ENCODE data around the gene PPAT. TPM values are rescaled to one million over a fixed set of nuclear protein-coding genes. Genes with fewer than 3 reads are reported as not detected.

Gene PPAT
- total RNA-seq, 1 donor from 2014 or later = 14.5 TPM

- DNase-seq (ENCODE audit: low read depth) = peak; percentile 54
Measured at GRCh38 chr4:56434599-56435139, 746 bp downstream of the PPAT start.

DNA sequence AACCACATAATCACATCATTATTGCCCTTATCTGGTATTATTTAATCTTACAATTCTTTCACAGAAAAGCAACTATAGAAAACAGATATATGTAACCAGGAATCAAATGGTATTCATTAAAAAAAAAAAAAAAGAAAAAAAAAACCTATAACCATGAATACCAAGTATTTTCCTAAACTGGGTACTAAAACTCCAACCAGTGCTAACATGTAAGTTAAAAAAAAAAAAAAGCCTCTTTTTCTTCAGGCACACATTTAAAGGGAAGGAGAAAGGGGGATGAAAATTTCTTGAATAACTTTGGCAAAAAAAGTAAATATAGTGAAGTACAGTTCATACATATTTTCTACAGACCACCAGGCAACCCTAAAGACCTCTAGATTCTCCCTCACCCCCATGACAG, 2.1 kb downstream of the PPAT start:
- no peak for DNase-seq (ENCODE audit: low read depth)

GRCh38 chr4:56430203-56430602, 5.2 kb downstream of the PPAT start:
- no peak for DNase-seq (ENCODE audit: low read depth)

GRCh38 chr4:56427179-56427578, 8.2 kb downstream of the PPAT start:
- no peak for DNase-seq (ENCODE audit: low read depth)

DNA sequence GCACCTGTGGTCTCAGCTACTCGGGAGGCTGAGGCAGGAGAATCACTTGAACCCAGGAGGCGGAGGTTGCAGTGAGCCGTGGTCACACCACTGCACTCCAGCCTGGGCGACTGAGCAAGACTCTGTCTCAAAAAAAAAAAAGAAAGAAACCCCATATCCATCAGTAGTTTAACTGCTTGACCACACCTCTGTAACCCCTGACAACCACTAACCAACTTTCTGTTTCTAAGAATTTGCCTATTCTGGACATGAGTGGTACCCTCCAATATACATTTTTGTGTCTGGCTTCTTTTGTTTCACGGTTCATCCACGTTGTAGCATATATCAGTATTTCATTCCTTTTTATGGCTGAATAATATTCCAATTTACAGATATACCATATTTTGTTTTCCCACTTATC, 9.1 kb downstream of the PPAT start:
- no peak for DNase-seq (ENCODE audit: low read depth)

GRCh38 chr4:56425518-56425917, 9.9 kb downstream of the PPAT start:
- no peak for DNase-seq (ENCODE audit: low read depth)

DNA sequence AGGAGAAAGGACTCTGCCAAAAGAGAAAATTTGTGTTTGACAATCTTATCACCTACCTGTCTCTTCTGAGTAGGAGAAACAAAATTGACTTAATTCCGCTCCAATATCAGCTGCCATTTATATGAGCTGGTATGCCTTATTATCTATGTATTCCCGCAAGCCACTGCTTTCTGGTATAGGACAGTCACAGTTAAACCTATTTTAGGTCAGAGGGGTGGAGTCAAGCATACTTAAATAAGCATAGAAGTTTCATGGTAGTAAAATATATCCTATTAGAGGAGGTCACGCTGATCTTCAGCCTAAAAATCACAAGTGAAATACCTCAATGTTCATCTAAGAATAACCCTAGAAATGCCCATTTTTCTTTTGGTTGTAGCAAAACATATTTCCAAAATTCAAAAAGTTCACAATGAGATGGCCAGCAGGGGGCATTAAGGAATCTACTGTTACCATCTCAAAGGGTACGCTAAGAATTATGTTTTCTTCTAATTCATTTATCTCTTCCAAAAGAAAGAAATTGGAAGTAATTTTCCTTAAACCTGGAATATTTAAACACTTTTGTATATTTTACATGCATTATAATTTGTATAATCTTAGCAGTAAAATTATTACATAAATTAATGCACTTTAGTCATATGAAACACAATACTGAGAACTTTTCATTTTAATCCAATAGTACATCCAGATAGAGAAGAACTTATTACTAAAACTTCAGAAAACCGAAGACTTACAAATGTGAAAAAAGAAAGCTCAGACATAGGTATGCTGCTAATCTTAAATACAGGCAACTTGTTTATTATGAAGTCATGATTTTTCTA, 10.5 kb downstream of the PPAT start:
- DNase-seq (ENCODE audit: low read depth) = peak; percentile 49

DNA sequence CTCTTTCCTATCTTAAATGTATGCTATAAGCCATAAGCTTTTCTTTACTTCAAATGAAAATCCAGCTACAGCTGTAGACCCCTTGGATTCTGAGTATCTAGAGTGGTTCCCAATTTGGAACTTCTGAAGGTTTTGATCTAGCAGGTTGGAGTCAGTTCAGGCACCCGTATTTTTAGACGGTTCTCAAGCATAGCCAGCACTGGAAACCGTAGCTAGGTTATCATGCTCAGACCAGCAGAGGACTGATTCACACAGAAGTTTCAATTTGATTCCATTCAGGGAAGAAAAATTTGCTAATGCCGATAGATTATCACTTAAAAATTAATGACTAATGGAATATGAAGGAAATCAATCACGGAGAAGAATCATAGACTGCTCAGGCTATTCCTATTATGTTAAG, 11.2 kb downstream of the PPAT start:
- no peak for DNase-seq (ENCODE audit: low read depth)

- DNase-seq (ENCODE audit: low read depth) = no peak
Measured at GRCh38 chr4:56417396-56417795, 18.0 kb downstream of the PPAT start.

DNA sequence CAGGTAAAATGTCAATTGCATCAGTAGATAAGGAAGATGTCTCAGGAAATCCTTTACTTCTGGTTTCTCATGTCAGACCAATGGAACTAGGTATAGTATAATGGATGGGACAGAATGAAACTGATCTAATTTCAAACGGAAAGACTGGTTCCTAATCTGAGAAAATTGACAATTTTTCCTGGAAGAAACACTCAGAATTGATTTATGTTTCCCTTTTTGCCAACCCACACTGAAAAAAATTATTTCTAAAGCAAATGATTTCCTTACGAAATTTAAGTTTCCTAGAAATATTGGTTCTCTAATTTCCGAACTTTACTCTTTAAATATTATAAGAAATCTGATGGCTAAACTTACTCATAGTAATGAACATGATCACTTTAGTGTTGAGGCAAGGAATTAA, 19.1 kb downstream of the PPAT start:
- DNase-seq (ENCODE audit: low read depth) = no peak

GRCh38 chr4:56414135-56414670, 21.2 kb downstream of the PPAT start:
- no peak for DNase-seq (ENCODE audit: low read depth)

- peak; percentile 93 for DNase-seq (ENCODE audit: low read depth)
Measured at GRCh38 chr4:56410247-56411062, 25.0 kb downstream of the PPAT start.

GRCh38 chr4:56409511-56410090, 25.8 kb downstream of the PPAT start:
- no peak for DNase-seq (ENCODE audit: low read depth)

GRCh38 chr4:56408978-56409377, 26.4 kb downstream of the PPAT start:
- no peak for DNase-seq (ENCODE audit: low read depth)

DNA sequence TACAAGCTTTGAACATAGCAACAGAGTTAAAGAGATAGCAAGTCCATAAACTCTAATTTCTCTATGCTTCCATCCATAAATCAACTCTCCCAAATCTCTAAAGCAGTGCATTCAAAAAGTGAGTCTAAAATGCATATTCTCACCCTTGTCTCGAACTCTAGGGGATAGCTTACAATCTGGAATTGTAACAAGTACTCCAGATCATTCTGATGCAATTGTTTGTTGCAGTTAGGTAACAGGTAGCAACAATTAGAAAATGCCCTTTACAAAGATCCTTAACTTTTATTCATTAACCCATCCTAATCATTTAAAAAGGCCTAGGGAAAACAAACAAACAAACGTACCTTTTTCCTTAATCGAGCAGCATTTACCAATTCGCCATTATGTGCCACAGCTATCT, 29.3 kb downstream of the PPAT start:
- no peak for DNase-seq (ENCODE audit: low read depth)

- DNase-seq (ENCODE audit: low read depth) = no peak
Measured at GRCh38 chr4:56405016-56405415, 30.4 kb downstream of the PPAT start.

DNA sequence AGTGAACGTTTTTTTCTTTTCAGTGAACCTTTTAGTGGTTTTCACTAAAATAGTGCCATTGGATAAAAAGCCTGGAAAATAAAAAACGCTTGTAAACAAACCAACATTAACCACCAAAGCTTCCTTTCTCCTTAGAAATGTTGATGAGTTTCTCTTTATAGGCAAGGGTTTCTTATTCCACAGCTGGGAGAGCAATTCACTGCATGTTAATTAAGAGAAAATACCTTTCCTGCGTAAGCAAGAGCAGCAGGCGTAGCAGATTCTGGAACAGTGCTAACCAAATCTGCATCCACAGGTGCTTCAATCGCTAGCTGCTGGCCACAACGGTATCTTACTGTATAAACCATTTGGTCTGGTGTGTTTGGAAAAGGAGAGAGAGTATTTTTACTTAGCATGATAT, 34.9 kb downstream of the PPAT start:
- DNase-seq (ENCODE audit: low read depth) = no peak

DNA sequence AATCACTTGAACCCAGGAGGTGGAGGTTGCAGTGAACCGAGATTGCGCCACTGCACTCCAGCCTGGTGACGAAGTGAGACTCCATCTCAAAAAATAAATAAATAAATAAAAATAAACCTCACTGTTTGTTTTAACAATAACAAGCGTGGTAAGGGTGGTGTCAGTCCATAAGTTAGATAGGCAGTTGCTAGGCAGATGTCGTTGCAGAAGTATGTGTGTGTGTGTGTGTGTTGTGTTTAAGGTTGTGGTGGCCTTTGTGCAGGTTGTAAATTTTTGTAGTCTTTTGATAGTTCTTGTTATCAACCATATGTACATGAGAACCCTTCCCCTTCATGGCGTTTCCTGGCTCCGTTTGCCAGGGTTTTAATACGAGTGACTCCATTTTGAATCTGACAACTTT, 44.1 kb downstream of the PPAT start:
- no peak for DNase-seq (ENCODE audit: low read depth)

GRCh38 chr4:56389558-56389957, 45.9 kb downstream of the PPAT start:
- DNase-seq (ENCODE audit: low read depth) = no peak

DNA sequence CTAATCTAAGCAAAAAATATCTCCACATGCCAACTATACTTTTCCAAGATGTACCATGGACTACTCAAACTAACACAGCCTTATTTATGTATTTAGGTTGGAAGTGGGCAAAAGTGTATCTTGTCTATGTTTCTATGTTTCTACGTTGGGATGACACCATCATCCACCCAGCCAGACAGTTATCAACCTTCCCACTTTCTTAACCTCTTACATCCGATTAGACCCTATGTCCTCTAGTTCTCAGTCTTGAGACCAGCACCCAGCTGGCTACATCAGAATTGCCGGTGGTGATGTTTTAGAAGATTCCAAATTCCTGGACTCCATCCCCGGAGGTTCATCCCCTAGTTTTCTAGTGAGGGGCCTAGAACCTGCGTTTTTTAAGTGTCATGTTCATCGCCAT, 47.1 kb downstream of the PPAT start:
- DNase-seq (ENCODE audit: low read depth) = no peak
